GM18873 (cell line): Measurements from ENCODE around the gene COBLL1.

Source experiments
- ATAC-seq: cut with Tn5 transposase; IDR thresholded peaks from one replicate; pipeline ENCODE4 v1.9.1; 2021; ENCODE audit warnings: mild to moderate bottlenecking, moderate library complexity, moderate number of reproducible peaks; ENCODE audit not compliant: unreplicated experiment, low FRiP score

Gene COBLL1

GRCh38 chr2:164789968-164790367 is 51.7 kb downstream of the COBLL1 start:
- ATAC-seq, result no peak

- ATAC-seq, result no peak
These were observed 54.8 kb downstream of the COBLL1 start for GRCh38 chr2:164786787-164787186.

GRCh38 chr2:164785457-164785856 is 56.2 kb downstream of the COBLL1 start:
- ATAC-seq, result no peak

- no peak for ATAC-seq
These were observed 57.2 kb downstream of the COBLL1 start for GRCh38 chr2:164784376-164784775.

- ATAC-seq, result no peak
These were observed 59.3 kb downstream of the COBLL1 start for GRCh38 chr2:164782323-164782722.

- no peak for ATAC-seq
These were observed 60.2 kb downstream of the COBLL1 start for GRCh38 chr2:164781394-164781793.

GRCh38 chr2:164780611-164781178 is 60.9 kb downstream of the COBLL1 start:
- no peak for ATAC-seq

- ATAC-seq, result no peak
These were observed 62.1 kb downstream of the COBLL1 start for GRCh38 chr2:164779383-164780057.

- ATAC-seq, result no peak
These were observed 62.9 kb downstream of the COBLL1 start for GRCh38 chr2:164778723-164779122.

GRCh38 chr2:164777847-164778461 is 63.7 kb downstream of the COBLL1 start:
- ATAC-seq, result no peak

- ATAC-seq, result no peak
These were observed 68.0 kb downstream of the COBLL1 start for GRCh38 chr2:164773635-164774034.

- no peak for ATAC-seq
These were observed 68.5 kb downstream of the COBLL1 start for GRCh38 chr2:164773091-164773490.

GRCh38 chr2:164771897-164772296 is 69.7 kb downstream of the COBLL1 start:
- ATAC-seq, result no peak

- no peak for ATAC-seq
These were observed 71.2 kb downstream of the COBLL1 start for GRCh38 chr2:164770421-164770916.

- no peak for ATAC-seq
These were observed 74.7 kb downstream of the COBLL1 start for GRCh38 chr2:164766954-164767320.

- ATAC-seq, result no peak
These were observed 75.2 kb downstream of the COBLL1 start for GRCh38 chr2:164766216-164766953.

GRCh38 chr2:164764996-164765395 is 76.6 kb downstream of the COBLL1 start:
- ATAC-seq, result no peak

GRCh38 chr2:164764474-164764873 is 77.1 kb downstream of the COBLL1 start:
- ATAC-seq, result no peak

GRCh38 chr2:164763431-164763830 is 78.2 kb downstream of the COBLL1 start:
- ATAC-seq, result no peak

- ATAC-seq, result no peak
These were observed 79.7 kb downstream of the COBLL1 start for GRCh38 chr2:164761737-164762460.
